Erythroblast (primary cell): ENCODE measurements around the gene DMBT1.

ENCODE experiments used
- GATA1 ChIP-seq: IDR thresholded peaks from 2 replicates; pipeline ENCODE4 v1.6.1; 2011; ENCODE audit warnings: low read depth, mild to moderate bottlenecking, control low read depth, low read length, moderate library complexity
- POLR2A ChIP-seq: IDR thresholded peaks from 2 replicates; pipeline ENCODE4 v1.6.1; 2011; ENCODE audit warnings: mild to moderate bottlenecking, low read length

GRCh38 chr10:122561792-122562191 lies 1.2 kb downstream of the DMBT1 start:
- TF ChIP-seq POLR2A (no peak), GATA1 (no peak)
